IMR-90 (cell line): ENCODE results near the gene CTNND2. TPM values are rescaled to one million over a fixed set of nuclear protein-coding genes. Genes with fewer than 3 reads are reported as not detected.

Source experiments
- ATAC-seq: fragments of 200-7000 bp; cut with Tn5 transposase; 2 replicates; pipeline ENCODE4 v1.9.1; 2020; ENCODE audit warnings: low read depth, mild to moderate bottlenecking, moderate library complexity
- BruUV-seq: library from RNA; stranded (reverse); fragments of 400-500 nt; replicated peaks from 2 replicates; lab custom pipeline; 2021; lab: Mats Ljungman, UMichigan
- CTCF ChIA-PET: fragments of 300-600 bp; formaldehyde crosslinking; extraction: SDS; loops from one replicate; lab custom pipeline; 2021; ENCODE audit warnings: antibody characterized with exemption; lab: Yijun Ruan, JAX
- POLR2A ChIA-PET: fragments of 300-600 bp; sonication (Branson Sonifier 250); formaldehyde crosslinking; loops from one replicate; lab custom pipeline; 2022; ENCODE audit warnings: antibody characterized with exemption; ENCODE audit not compliant: unreplicated experiment; lab: Charles Lee
- DNase-seq: peaks from one replicate; pipeline ENCODE4 v3.0.0; 2013
- H2AFZ ChIP-seq: replicated peaks from 2 replicates; pipeline ENCODE3; 2013; ENCODE audit warnings: low read length, mild to moderate bottlenecking; ENCODE audit not compliant: poor library complexity
- H2AK5ac ChIP-seq: 2 replicates; pipeline ENCODE4 v1.6.1; 2013; ENCODE audit warnings: low read depth, low read length, inconsistent platforms
- H2AK9ac ChIP-seq: replicated peaks from 2 replicates; pipeline ENCODE3; 2013; ENCODE audit warnings: mild to moderate bottlenecking, low read depth, low read length, moderate library complexity; ENCODE audit not compliant: poor library complexity
- H2BK120ac ChIP-seq: 2 replicates; pipeline ENCODE4 v1.6.1; 2013; ENCODE audit warnings: low read depth, low read length, inconsistent platforms
- H2BK15ac ChIP-seq: 3 replicates; pipeline ENCODE4 v1.6.1; 2013; ENCODE audit warnings: low read depth, low read length, inconsistent platforms
- H2BK20ac ChIP-seq: 2 replicates; pipeline ENCODE4 v1.6.1; 2013; ENCODE audit warnings: low read depth, mild to moderate bottlenecking, inconsistent platforms, low read length, moderate library complexity
- H2BK5ac ChIP-seq: 2 replicates; pipeline ENCODE4 v1.6.1; 2013; ENCODE audit warnings: mild to moderate bottlenecking, low read depth, low read length, inconsistent platforms; ENCODE audit not compliant: poor library complexity, severe bottlenecking
- H3K14ac ChIP-seq: replicated peaks from 2 replicates; pipeline ENCODE4 v1.6.1; 2013; ENCODE audit warnings: low read depth, low read length, inconsistent platforms
- H3K18ac ChIP-seq: 2 replicates; pipeline ENCODE4 v1.6.1; 2013; ENCODE audit warnings: low read depth, low read length, control low read depth
- H3K23ac ChIP-seq: 2 replicates; pipeline ENCODE4 v1.6.1; 2013; ENCODE audit warnings: low read depth, low read length, inconsistent platforms
- H3K27ac ChIP-seq: 2 replicates; pipeline ENCODE4 v1.5.1; 2013; ENCODE audit warnings: mild to moderate bottlenecking, control low read depth, low read length; ENCODE audit not compliant: insufficient read depth
- H3K27me3 ChIP-seq: 2 replicates; pipeline ENCODE4 v1.6.1; 2013; ENCODE audit warnings: low read length; ENCODE audit not compliant: control insufficient read depth, insufficient read depth
- H3K36me3 ChIP-seq: 2 replicates; pipeline ENCODE4 v1.6.1; 2013; ENCODE audit warnings: low read length, mixed read lengths; ENCODE audit not compliant: control insufficient read depth, insufficient read depth
- H3K4ac ChIP-seq: 2 replicates; pipeline ENCODE4 v1.6.1; 2013; ENCODE audit warnings: low read depth, low read length, inconsistent platforms
- H3K4me1 ChIP-seq: 2 replicates; pipeline ENCODE4 v1.6.1; 2013; ENCODE audit warnings: low read length, mixed read lengths; ENCODE audit not compliant: control insufficient read depth, insufficient read depth
- H3K4me2 ChIP-seq: 2 replicates; pipeline ENCODE4 v1.6.1; 2013; ENCODE audit warnings: low read depth, mild to moderate bottlenecking, control low read depth, low read length, moderate library complexity
- H3K4me3 ChIP-seq: 2 replicates; pipeline ENCODE4 v1.5.1; 2013; ENCODE audit warnings: low read depth, mild to moderate bottlenecking, control low read depth, low read length, moderate library complexity; ENCODE audit not compliant: insufficient read depth
- H3K56ac ChIP-seq: 2 replicates; pipeline ENCODE4 v1.6.1; 2013; ENCODE audit warnings: low read length, inconsistent platforms; ENCODE audit not compliant: insufficient read depth; ENCODE audit errors: extremely low read depth
- H3K79me1 ChIP-seq, 2 experiments: 2 replicates each; pipeline ENCODE4 v1.6.1; 2013; ENCODE audit warnings: low read length in 2 of 2, inconsistent platforms in 1 of 2, low read depth in 1 of 2
- H3K9ac ChIP-seq: 2 replicates; pipeline ENCODE4 v1.6.1; 2013; ENCODE audit warnings: low read depth, low read length, control low read depth
- H3K9me1 ChIP-seq: 2 replicates; pipeline ENCODE4 v1.6.1; 2013; ENCODE audit warnings: low read length, inconsistent platforms; ENCODE audit not compliant: insufficient read depth
- H3K9me3 ChIP-seq: 2 replicates; pipeline ENCODE4 v1.6.1; 2013; ENCODE audit warnings: low read length; ENCODE audit not compliant: control insufficient read depth, insufficient read depth
- H4K20me1 ChIP-seq: 2 replicates; pipeline ENCODE4 v1.6.1; 2013; ENCODE audit warnings: low read length, inconsistent platforms; ENCODE audit not compliant: insufficient read depth
- H4K5ac ChIP-seq: 2 replicates; pipeline ENCODE4 v1.6.1; 2013; ENCODE audit warnings: mild to moderate bottlenecking, low read depth, low read length, control low read depth
- H4K8ac ChIP-seq, 2 experiments: 2 replicates each; pipeline ENCODE4 v1.6.1; 2013; ENCODE audit warnings: low read depth in 2 of 2, low read length in 2 of 2, control low read depth in 1 of 2, inconsistent platforms in 1 of 2
- H4K91ac ChIP-seq: 2 replicates; pipeline ENCODE4 v1.6.1; 2013; ENCODE audit warnings: low read depth, low read length, inconsistent platforms; ENCODE audit not compliant: insufficient read depth
- BHLHE40 ChIP-seq: fragments of 150-350 bp; IDR thresholded peaks from 2 replicates; pipeline ENCODE4 v1.6.1; 2016; ENCODE audit warnings: mild to moderate bottlenecking, low read depth, low read length
- CEBPB ChIP-seq: IDR thresholded peaks from 2 replicates; pipeline ENCODE4 v1.6.1; 2012; ENCODE audit warnings: low read depth, low read length, improper control_type of control experiment
- CHD1 ChIP-seq: IDR thresholded peaks from 2 replicates; pipeline ENCODE4 v1.6.1; 2012; ENCODE audit warnings: low read depth, low read length, improper control_type of control experiment
- MAFK ChIP-seq: IDR thresholded peaks from 2 replicates; pipeline ENCODE4 v1.6.1; 2012; ENCODE audit warnings: low read depth, low read length, improper control_type of control experiment
- MAZ ChIP-seq: IDR thresholded peaks from 2 replicates; pipeline ENCODE4 v1.6.1; 2012; ENCODE audit warnings: low read depth, mild to moderate bottlenecking, low read length, improper control_type of control experiment, moderate library complexity, borderline replicate concordance
- NFE2L2 ChIP-seq: fragments of 150-350 bp; IDR thresholded peaks from 2 replicates; pipeline ENCODE4 v1.6.1; 2016; ENCODE audit warnings: low read depth, mild to moderate bottlenecking, low read length
- RAD21 ChIP-seq: IDR thresholded peaks from 2 replicates; pipeline ENCODE4 v1.6.1; 2012; ENCODE audit warnings: low read length, improper control_type of control experiment
- RCOR1 ChIP-seq: IDR thresholded peaks from 2 replicates; pipeline ENCODE4 v1.6.1; 2012; ENCODE audit warnings: mild to moderate bottlenecking, low read length, improper control_type of control experiment; ENCODE audit not compliant: insufficient replicate concordance
- SMC3 ChIP-seq: fragments of 150-350 bp; IDR thresholded peaks from 2 replicates; pipeline ENCODE4 v1.6.1; 2016; ENCODE audit warnings: low read depth, mild to moderate bottlenecking, antibody characterized with exemption, low read length, moderate library complexity
- WGBS, 2 experiments: methylation state at CpG; one replicate each; pipeline versions ENCODE4 v1.1.5 to v1.1.7; 2013; ENCODE audit warnings: missing lambda C conversion rate in 2 of 2; ENCODE audit not compliant: insufficient read length in 1 of 2; ENCODE audit errors: extremely low coverage in 2 of 2; 5-methylcytosine and 5-hydroxymethylcytosine counted together
- dilution Hi-C: fragments of 300-500 bp; cut with HindIII; formaldehyde crosslinking; loops from one replicate; pipeline ENCODE4 v1.14.3; 2018; ENCODE audit warnings: low sequenced_read_pairs; ENCODE audit not compliant: unreplicated experiment
- in situ Hi-C: fragments of 300-500 bp; cut with MboI; formaldehyde crosslinking; loops from 3 replicates; pipeline ENCODE4 v1.14.3; 2019; ENCODE audit warnings: low sequenced_read_pairs, inconsistent platforms, mixed read lengths
- intact Hi-C: fragments of 100-400 bp; cut with micrococcal nuclease; formaldehyde crosslinking; loops from 2 replicates; pipeline ENCODE4 v1.10.0; 2022
- polyA plus RNA-seq, 3 experiments: library from polyadenylated mRNA; depleted of rRNA; stranded (reverse); fragments of >200 nt; gene quantifications; 2 replicates each; pipeline ENCODE4 v1.2.3, GENCODE V29; 2012; ENCODE audit warnings: low replicate concordance in 1 of 3
- total RNA-seq: library from RNA; depleted of rRNA; stranded (reverse); fragments of >200 nt; gene quantifications from 2 replicates; pipeline ENCODE4 v1.2.3, GENCODE V29; 2012
- TF ChIP-seq, protein P1 (sequence below): fragments of 150-350 bp; IDR thresholded peaks from 2 replicates; pipeline ENCODE4 v1.6.1; 2016; ENCODE audit warnings: low read depth, mild to moderate bottlenecking, low read length, moderate library complexity, borderline replicate concordance
- TF ChIP-seq, protein P2 (sequence below): fragments of 150-350 bp; IDR thresholded peaks from 2 replicates; pipeline ENCODE4 v1.6.1; 2017; ENCODE audit warnings: mild to moderate bottlenecking, antibody characterized with exemption, low read length, low read depth
- TF ChIP-seq, protein P3 (sequence below): conservative IDR thresholded peaks from 2 replicates; pipeline ENCODE4 v1.5.1; 2012; ENCODE audit warnings: mild to moderate bottlenecking, low read depth, low read length, improper control_type of control experiment

CTNND2 gene
- total and polyA plus RNA-seq, 2 of the 4 experiments (the other 2 are of a cell fraction), result not detected

DNA sequence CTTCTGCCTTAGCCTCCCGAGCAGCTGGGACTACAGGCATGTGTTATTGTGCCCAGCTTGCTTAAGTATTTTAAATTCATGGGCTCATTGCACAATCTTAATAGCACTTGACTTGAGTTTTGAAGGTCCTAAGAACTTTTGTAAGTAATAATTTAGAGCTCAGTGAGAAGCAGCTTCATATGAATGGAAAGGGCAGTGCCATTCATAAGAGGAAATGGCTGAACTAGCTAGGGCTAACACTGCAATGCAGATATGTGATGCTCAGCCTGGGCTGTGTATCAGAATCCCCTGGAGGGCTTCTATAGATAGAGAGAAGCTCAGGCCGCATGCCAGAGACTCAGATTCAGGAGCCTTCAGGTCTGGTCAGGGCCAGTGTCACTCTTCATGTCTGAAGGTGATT, 847.7 kb downstream of the CTNND2 start:
- H3K18ac ChIP-seq, result no peak overlapping the region
- no peak for DNase-seq
- no peaks in the 10 kb centered on the region for H3K79me1 ChIP-seq
- H3K4ac ChIP-seq, result no peak overlapping the region
- no peak overlapping the region for H2AK5ac ChIP-seq
- no peak overlapping the region for H3K23ac ChIP-seq
- no peak overlapping the region for H3K56ac ChIP-seq
- no peak overlapping the region for H3K14ac ChIP-seq
- no peak overlapping the region for H4K8ac ChIP-seq
- BruUV-seq, result no TSS peak
- no peak overlapping the region for H4K5ac ChIP-seq
- H3K36me3 ChIP-seq, result no peaks in the 10 kb centered on the region
- H3K9me3 ChIP-seq, result no peaks in the 10 kb centered on the region
- no peak overlapping the region for H4K91ac ChIP-seq
- H2AK9ac ChIP-seq, result no peak overlapping the region
- H3K4me3 ChIP-seq, result no peak overlapping the region
- dilution Hi-C loops, result no loop called here
- H3K27ac ChIP-seq, result no peak overlapping the region
- TF ChIP-seq, protein P1, sequence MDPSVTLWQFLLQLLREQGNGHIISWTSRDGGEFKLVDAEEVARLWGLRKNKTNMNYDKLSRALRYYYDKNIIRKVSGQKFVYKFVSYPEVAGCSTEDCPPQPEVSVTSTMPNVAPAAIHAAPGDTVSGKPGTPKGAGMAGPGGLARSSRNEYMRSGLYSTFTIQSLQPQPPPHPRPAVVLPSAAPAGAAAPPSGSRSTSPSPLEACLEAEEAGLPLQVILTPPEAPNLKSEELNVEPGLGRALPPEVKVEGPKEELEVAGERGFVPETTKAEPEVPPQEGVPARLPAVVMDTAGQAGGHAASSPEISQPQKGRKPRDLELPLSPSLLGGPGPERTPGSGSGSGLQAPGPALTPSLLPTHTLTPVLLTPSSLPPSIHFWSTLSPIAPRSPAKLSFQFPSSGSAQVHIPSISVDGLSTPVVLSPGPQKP, result no peak
- TF ChIP-seq BHLHE40, result no peak
- no peak for TF ChIP-seq RCOR1
- TF ChIP-seq CEBPB, result no peak
- no peak for TF ChIP-seq CHD1
- no peak for TF ChIP-seq MAZ
- TF ChIP-seq MAFK, result no peak
- no peak for TF ChIP-seq SMC3
- TF ChIP-seq RAD21, result no peak
- TF ChIP-seq, protein P2, sequence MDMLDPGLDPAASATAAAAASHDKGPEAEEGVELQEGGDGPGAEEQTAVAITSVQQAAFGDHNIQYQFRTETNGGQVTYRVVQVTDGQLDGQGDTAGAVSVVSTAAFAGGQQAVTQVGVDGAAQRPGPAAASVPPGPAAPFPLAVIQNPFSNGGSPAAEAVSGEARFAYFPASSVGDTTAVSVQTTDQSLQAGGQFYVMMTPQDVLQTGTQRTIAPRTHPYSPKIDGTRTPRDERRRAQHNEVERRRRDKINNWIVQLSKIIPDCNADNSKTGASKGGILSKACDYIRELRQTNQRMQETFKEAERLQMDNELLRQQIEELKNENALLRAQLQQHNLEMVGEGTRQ, result no peak
- no peak for TF ChIP-seq NFE2L2
- TF ChIP-seq, protein P3, sequence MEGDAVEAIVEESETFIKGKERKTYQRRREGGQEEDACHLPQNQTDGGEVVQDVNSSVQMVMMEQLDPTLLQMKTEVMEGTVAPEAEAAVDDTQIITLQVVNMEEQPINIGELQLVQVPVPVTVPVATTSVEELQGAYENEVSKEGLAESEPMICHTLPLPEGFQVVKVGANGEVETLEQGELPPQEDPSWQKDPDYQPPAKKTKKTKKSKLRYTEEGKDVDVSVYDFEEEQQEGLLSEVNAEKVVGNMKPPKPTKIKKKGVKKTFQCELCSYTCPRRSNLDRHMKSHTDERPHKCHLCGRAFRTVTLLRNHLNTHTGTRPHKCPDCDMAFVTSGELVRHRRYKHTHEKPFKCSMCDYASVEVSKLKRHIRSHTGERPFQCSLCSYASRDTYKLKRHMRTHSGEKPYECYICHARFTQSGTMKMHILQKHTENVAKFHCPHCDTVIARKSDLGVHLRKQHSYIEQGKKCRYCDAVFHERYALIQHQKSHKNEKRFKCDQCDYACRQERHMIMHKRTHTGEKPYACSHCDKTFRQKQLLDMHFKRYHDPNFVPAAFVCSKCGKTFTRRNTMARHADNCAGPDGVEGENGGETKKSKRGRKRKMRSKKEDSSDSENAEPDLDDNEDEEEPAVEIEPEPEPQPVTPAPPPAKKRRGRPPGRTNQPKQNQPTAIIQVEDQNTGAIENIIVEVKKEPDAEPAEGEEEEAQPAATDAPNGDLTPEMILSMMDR, result no peak
- H3K4me2 ChIP-seq, result no peak overlapping the region
- no peak overlapping the region for H2AFZ ChIP-seq
- no peaks in the 10 kb centered on the region for H3K4me1 ChIP-seq
- intact Hi-C loops, result no loop called here
- H3K27me3 ChIP-seq, result peaks cover 9% of the 10 kb centered on the region
- WGBS, 2 experiments, result no CpG with 5 or more reads among the region's 2 CpGs
- CTCF ChIA-PET, result no interaction called here
- no peaks in the 10 kb centered on the region for H4K20me1 ChIP-seq
- H2BK15ac ChIP-seq, result no peak overlapping the region
- no peak overlapping the region for H2BK120ac ChIP-seq
- no peak for ATAC-seq
- POLR2A ChIA-PET, result no interaction called here
- no peaks in the 10 kb centered on the region for H3K9me1 ChIP-seq
- H3K9ac ChIP-seq, result no peak overlapping the region
- no peak overlapping the region for H2BK20ac ChIP-seq
- in situ Hi-C loops, result no loop called here
- H2BK5ac ChIP-seq, result no peak overlapping the region
